HG03139 (cell line): Measurements from ENCODE around the gene SERP1.
"Not testable (repeated sequence)": the region's sequence is repeated elsewhere in the genome, so short reads cannot be mapped to it uniquely, and the experiment has no call there.

ENCODE experiments used
- ATAC-seq: cut with Tn5 transposase; IDR thresholded peaks from one replicate; pipeline ENCODE4 v1.9.1; 2021; ENCODE audit not compliant: unreplicated experiment

The SERP1 gene

DNA sequence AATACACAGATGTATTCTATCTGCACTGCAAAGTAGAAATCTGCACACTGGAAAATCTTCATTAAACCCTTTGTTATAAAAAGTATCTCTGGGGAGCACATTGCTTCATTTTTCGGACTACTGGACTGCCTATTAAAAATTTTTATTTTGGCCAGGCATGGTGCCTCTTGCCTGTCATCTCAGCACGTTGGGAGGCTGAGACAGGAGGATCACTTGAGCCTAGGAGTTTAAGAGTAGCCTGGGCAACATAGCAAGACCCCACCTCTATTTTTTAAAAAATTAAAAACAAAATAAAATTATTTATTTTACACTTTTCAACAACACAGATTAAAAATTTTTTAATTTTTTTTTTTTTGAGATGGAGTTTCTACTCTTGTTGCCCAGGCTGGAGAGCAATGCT, 6.0 kb downstream of the SERP1 start:
- ATAC-seq, result no peak

DNA sequence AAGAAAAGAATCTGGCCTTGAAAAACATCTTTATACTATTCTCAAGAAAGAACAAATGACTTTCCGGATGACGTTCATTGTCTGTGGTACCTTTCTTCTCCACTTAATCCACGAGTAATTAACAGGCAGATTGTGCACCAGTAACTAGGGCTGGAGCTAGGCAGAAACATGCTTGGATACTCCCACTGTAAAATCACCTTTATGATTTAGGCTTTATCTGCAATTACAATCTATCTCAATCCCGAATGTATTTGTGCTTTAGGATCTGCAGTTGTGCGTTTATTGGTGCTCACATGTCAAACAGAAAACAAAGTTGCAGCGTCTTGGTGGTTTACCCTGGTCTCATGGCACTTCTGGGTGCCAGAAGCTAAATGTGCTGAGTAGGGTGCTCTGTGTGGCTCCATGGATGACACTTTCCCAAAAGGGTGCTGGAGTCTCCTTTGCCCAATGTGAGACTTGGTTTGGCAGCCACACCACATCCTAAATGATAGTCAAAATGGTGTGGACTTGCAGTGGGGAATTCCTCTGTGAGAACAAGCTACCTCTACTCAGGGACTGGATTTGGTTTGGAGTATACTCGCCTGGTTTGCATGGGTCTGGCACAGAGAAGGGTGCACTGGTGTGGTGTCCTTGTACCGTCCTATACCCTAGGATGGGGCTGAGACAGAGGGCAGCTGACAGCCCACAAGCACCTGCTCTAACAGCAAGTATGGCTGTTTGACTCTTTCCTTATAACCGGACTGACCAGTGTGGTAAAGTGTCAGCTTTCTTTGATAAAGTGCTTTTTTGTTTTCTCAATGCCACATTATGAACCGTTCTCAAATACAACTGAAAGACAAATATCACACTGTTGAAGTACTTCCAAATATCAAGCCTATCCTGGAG, 7.7 kb downstream of the SERP1 start:
- ATAC-seq, result no peak

DNA sequence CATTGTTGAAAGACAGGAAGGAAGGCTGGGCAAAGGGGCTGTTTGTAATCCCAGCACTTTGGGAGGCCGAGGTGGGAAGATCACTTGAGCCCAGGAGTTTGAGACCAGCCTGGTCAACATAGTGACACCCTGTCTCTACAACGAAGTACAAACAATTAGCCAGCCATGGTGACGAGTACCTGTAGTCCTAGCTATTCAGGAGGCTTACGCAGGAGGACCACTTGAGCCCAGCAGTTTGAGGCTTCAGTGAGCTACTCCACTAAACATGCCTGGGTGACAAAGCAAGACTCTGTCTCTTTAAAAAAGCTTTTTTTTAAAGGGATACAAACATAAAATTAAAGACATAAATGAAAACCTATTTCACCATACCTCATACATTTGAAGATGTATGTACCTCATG, 11.1 kb downstream of the SERP1 start:
- no peak for ATAC-seq

DNA sequence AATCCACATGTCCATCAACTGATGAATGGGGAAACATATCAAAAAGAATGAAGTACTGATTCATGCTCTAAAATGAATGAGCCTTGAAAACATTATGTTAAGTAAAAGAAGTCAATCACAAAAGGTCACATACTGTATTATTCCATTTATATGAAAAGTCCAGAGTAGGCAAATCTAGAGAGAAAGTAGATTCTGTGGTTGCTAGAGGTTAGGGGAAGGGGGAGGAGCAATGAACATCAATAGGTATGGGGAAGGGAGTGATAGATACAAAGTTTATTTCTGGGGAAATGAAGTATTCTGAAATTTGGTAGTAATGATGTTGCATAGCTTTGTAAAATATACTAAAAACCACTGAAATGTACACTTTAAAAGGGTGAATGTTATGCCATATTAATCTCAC, 14.5 kb downstream of the SERP1 start:
- ATAC-seq, result no peak

DNA sequence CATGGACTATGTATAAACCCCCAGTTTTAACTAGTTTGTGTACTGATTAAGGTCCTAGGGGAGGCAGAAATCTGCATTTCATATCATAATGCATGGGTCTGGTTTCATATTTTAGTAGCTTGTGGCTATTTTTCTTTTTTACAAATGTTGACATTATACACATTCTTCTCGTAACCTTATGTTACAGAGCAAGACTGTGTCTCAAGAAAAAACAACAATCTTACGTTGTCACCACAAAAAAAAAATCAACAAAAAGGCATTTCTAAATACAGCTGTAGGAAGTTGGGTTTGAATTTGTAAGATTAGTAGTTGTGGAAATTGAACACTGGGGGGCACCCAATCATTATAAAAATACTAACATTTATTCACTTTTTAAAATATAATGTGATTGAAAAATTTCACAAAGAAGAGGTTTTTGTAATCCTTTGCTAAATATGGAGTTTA, 17.9 kb downstream of the SERP1 start:
- no peak for ATAC-seq

DNA sequence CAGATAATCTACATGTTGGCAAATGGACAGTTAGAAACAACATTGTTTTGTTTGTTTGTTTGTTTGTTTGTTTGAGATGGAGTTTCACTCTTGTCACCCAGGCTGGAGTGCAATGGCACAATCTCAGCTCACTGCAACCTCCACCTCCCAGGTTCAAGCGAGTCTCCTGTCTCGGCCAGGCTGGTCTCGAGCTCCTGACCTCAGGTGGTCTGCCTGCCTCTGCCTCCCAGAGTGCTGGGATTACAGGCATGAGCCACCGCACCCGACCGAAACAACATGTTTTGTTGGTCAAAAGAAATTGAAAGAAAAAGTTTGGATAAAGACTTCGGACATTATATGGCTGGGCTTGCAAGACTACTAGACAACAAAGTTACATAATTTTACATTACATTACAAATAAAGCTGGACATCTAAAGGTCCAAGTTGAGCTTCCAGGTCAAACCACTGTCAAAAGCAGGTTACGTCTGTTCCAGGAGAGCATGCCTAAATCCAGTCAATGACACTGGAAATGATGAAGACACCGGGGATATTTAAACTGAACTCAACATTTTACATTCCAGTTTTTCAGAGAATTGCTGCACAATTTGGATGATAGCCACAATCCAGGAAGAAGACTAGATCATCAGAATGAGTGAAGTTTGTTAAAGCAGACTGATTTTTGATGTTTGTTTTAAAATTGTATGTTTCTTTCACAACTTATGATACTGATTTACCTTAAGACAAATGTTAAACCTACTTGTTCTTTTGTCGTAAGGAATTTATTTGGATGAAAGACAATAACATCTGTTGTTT, 18.6 kb downstream of the SERP1 start:
- no peak for ATAC-seq

DNA sequence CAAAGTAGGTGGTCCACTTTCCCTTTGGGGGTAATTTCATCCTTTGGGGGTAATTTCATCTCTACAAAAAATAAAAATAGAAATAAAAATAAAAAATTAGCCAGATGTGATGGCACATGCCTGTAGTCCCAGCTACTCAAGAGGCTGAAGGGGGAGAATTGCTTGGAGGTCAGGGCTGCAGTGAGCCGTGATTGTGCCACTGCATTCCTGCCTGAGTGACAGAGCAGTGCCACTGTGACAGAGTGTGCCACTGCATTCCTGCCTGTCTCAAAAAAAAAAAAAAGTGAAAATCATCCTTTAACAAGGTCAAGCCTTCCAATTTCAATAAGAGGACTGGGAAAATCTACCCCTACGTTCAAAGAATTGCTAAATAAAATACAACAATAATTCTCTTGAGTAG, 22.8 kb downstream of the SERP1 start:
- ATAC-seq, result no peak

DNA sequence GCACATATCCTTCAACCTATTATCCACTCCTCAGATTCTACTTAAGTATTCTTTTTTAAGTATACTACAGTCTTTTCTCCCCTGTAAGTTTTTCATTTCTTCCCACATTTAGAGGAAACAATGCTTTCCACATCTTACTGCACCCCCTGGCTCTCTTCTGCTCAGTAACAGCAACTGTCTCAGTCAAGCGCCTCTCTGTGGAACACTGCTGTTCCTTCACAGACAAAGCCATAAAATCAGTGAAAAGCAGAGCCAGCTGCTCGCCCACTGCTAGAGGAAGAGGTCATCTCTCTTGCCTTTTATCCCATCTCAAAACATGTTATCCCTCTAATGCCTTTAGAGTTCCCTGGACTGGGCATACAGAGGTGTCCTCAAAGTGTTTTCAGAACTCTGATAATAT, 24.8 kb downstream of the SERP1 start:
- ATAC-seq, result no peak

DNA sequence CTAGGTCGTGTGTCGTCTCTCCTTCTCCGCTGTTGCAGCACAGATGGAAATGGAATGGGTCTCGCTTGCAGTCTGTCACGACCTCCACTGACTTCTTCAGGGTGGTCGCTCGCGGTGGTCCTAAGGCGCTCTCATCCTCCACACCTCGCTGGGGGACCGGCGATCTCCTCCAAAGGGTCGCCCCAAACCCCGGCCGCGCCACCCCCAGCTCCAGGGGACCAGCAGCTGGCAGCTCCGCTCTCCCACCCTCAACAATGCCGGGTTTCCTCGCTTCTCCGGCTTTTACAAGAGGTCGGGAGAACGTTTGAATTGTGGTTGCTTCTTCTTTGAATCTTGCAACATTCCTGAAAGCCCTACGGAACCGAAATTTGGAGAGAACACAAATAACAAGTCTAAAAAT, 25.9 kb downstream of the SERP1 start:
- no peak for ATAC-seq

DNA sequence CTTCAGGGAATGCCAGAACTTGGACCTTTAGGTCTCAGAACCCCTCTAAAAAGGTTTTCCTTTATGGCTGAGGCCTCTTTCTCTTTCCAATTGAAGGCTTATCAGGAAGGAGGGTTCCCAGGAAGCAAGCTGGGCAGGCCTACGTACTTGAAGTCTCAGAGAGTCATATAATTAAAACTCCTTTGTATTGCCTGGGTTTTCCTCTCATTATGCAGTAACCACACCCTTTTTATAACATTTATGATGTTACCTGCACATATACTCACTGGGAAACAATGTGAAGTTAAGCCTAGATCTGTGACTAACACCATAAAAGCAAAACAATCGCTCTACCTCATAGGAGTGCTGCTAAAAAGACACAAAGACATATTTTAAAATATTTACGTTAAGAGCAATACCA, 27.3 kb downstream of the SERP1 start:
- no peak for ATAC-seq

DNA sequence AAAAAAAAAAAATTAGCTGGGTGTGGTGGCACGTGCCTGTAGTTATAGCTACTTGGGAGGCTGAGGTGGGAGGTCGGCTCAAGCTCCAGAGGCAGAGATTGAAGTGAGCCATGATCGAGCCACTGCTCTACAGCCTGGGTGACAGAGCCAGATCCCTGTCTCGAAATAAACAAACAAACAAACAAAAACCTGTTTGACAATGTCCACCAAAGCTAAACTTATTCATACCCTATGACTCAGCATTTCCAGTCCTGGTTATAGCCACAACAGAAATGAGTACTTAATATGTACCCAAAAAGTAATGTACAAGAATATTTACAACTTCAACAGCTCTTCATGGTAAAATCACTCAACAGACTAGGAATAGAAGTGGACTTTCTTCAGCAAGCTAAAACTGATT, 31.1 kb downstream of the SERP1 start:
- ATAC-seq, result no peak

DNA sequence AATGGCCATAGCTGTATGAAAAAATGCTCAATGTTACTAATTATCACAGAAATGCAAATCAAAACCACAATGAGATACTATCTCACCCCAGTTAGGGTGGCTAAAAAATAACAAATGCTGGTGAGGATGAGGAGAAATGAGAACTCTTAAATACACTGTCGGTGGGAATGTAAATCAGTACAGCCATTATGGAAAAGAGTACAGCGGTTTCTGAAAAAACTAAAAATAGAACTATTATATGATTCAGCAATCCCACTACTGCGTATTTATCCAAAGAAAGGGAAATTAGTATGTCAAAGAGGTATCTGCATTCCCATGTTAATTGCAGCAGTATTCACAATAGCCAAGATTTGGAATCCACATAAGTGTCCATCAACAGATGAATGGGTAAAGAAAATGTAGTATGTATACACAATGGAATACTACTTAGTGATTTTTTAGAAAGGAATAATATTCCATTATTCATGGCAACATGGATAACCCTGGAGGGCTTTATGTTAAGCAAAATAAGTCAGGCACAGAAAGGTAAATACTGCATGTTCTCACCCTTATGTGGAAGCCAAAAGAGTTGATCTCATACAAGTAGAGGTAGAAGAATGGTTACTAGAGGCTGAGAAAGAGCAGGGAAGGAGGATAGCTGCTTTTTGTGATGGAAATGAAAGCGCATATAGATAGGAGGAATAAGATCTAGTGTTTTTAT, 35.0 kb downstream of the SERP1 start:
- no peak for ATAC-seq

DNA sequence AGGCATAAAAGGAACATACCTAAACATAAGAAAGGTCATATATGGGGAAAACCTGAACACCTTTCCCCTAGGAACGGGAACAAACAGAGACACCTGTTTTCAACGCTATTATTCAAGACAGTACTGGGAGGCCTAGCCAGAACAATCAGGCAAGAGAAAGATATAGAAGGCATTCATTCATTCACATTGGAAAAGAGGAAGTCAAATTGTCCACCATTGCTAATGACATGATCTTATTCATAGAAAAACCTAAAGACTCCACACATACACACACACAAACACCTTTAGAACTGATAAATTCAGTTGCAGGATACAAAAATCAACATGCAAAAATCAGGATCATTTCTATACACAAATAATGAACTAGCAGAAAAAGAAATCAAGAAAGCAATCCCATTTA, 36.5 kb downstream of the SERP1 start:
- ATAC-seq, result no peak

DNA sequence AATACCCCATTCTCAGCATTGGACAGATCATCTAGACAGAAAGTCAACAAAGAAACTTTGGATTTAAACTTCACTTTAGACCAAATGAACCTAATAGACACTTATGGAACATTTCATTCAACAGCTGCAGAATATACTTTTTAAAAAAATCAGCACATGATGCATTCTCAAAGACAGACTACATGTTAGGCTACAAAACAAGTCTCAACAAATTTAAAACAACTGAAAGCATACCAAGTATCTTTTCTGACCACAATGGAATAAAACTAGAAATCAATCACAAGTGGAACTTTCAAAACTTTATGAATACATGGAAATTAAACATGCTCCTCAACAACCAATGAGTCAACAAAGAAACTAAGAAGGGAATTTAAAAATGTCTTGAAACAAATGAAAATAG, 37.9 kb downstream of the SERP1 start:
- no peak for ATAC-seq

DNA sequence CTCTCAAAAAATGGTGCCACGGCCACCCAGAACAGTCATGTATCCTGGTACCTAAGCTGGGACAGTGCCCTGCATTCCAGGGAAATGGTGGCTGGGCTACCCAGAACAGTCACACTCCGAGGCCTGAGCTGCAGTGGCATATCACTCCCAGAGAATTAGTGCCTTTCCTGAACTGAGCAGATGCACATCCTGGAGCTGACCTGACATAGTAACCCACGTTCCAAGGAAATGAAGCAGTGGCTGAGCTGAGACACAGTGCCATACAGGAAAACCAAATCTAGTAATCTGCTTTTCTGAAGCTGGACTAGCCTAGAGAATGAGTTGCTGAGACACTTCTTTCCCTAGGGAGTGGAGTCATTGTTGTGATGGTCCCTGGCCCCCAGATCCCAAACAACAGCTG, 41.8 kb downstream of the SERP1 start:
- ATAC-seq, result no peak

DNA sequence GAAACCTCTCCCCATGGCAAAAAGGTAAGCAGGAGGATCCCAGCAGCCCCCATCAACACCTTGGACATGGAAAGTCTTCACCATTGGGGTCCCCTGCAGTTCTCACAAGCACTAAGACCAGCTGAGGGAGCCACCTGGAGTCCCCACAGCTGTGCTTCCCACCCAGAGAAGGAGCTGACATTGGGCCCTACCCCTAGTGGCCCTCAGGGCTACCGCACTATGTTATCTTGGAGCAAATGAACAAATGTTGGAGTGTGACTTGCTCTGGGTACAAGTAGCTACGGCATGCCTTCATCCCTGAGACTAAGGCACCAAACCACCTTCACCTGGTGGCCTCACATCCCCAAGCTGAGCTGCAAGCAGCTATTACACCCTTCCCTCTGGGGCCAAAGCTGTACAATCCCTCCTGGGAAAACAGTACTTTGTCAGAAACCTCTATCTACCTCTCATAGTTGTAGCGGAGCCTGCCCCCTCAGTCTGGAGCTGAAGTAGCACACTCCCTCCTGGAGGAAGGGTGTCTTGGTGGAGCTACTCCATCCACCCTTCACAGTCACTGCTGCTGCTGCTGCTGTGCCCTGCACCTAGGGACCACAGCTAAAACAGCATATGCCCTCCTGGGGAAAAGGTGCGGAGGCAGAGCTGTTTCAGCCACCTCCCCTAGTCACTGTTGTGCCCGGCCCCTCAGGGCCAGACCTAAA, 42.7 kb downstream of the SERP1 start:
- no peak for ATAC-seq

DNA sequence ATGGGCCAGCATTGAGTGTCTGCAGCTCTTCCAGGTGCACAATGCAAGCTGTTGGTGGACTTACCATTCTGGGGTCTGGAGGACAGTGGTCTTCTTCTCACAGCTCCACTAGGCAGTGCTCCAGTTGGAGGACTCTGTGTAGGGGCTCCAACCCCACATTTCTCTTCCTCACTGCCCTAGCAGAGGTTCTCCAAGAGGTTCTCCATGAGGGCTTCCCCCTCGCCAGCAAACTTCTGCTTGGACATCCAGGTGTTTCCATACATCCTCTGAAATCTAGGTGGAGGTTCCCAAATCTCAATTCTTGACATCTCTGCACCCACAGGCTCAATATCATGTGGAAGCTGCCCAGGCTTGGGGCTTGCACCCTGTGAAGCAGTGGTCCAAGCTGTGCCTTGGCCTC, 45.3 kb downstream of the SERP1 start:
- ATAC-seq, result not testable (repeated sequence)

DNA sequence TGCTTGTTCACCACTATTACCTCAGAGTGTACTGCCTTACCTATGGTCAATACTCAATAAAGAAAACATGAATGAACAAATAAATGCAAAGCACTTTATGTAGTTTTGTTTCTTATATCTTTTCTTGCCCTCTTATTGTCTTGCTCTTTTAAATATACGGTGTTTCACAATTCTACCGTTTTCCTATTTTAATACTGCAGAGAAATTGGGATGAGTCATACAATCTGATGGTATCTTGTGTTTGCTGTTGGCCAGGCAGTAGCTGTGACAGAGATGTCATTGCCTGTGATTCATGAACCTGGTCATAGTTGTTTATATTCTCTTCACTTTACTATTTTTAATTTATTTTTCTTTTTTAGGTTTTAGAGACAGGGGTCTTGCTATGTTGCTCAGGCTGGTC, 48.3 kb downstream of the SERP1 start:
- no peak for ATAC-seq

DNA sequence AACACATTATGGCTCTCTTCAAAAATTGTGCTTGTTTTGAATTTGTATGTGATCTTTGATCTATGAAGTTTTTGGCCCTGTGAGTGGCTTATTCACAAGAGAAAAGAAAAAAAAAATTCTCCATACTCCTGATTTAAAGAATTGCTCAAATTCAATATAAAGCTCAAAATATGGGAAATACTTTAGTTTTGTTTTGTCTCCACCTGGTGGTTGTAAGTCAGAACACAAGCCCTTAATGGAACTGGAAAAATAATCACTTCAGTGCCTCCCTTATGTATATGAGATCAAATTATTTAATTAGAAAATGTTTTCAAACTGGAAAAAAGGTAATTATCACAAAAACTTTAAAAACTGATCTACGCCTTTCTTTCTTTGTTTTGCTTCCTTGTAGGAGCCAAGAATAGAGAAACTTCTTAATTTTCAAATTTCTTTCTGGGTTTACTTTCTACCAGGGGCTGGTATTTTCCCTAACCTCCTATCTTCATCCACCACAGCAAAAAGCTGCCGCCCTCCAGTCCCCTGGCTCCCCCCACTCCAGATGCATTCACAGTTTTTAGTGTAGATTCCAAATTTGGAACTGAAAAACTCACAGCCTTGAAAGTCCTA, 50.6 kb downstream of the SERP1 start:
- ATAC-seq, result no peak

DNA sequence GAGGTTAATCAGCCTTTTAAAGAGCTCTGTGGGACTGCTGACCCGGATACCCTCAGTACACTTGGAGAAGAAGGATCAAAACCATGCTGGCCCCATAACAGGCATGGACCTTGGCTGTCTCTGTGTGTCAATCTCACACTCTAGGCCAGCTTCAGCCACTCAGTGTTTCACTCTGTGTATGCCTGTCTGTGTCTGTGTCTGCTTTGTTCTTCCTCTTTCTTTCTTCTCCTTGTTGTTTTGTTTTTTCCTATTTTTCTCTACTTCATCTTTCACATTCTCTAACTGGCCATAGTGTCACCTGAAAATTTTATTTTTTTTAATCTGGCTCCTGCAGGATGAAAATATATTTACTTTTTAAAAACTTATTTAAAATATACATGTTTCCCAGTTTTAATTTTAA, 51.1 kb downstream of the SERP1 start:
- ATAC-seq, result no peak
